ENCODE data around the gene HDAC1. TPM values are rescaled to one million over a fixed set of nuclear protein-coding genes. Genes with fewer than 3 reads are reported as not detected.

HDAC1 gene
- total and polyA plus RNA-seq, 7 donors, result 47.1 to 215 (median 68.0) TPM

DNA sequence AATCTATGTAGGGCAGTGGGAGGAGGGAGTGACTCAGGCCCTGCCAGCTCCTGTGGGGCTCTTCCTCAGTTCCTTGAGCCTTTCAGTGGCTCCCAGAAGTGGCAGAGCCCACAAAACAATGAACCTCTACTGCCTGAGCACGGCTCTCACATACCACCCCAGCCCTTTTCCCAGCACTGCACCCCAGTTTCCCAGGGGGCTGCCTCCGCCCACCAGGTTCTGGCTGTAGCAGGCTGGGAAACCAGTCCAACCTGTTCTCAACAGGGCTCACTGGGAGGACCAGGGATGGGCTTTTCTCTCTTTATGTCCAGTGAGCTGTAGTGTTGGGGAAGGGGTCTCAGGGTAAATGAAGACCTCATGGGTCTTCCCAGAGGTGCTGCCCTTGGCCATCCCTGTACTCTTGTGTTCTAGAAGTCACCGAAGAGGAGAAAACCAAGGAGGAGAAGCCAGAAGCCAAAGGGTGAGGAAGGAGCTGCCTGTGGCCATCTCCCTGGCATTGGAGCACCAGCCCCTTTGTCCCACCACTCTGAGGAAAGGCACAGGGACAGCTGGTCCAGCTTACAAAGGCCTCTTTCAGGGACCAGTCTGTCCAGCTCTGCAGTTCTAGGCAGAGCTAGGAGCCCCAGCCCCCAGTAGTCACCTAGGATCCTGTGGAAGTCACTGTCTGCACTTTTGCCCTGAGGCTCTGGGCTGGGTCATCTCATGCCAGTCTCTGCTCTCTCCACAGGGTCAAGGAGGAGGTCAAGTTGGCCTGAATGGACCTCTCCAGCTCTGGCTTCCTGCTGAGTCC is 40.6 kb downstream of the HDAC1 start:
- TF ChIP-seq EP300 (IDR thresholded peaks at IDR 0.05) (no peak), POLR2A (IDR thresholded peaks at IDR 0.05) (no peak), POLR2AphosphoS5 (IDR thresholded peaks at IDR 0.05) (no peak)
- TF ChIP-seq, protein P1, sequence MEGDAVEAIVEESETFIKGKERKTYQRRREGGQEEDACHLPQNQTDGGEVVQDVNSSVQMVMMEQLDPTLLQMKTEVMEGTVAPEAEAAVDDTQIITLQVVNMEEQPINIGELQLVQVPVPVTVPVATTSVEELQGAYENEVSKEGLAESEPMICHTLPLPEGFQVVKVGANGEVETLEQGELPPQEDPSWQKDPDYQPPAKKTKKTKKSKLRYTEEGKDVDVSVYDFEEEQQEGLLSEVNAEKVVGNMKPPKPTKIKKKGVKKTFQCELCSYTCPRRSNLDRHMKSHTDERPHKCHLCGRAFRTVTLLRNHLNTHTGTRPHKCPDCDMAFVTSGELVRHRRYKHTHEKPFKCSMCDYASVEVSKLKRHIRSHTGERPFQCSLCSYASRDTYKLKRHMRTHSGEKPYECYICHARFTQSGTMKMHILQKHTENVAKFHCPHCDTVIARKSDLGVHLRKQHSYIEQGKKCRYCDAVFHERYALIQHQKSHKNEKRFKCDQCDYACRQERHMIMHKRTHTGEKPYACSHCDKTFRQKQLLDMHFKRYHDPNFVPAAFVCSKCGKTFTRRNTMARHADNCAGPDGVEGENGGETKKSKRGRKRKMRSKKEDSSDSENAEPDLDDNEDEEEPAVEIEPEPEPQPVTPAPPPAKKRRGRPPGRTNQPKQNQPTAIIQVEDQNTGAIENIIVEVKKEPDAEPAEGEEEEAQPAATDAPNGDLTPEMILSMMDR (IDR thresholded peaks at IDR 0.05), result no peak
- Histone ChIP-seq H3K36me3 (peaks cover 9 to 57% (median 40%) of the 10 kb centered on the region in 4 donors), H3K27me3 (no peaks in the 10 kb centered on the region), H3K4me3 (no peak overlapping the region), H3K4me1 (peaks cover 0 to 25% (median 22%) of the 10 kb centered on the region in 4 donors), H3K27ac (no peak overlapping the region), H3K9me3 (no peaks in the 10 kb centered on the region)
- intact Hi-C loops (cut with DNase I), result no loop called here
- 34 to 74% methylated on average over 3 of the region's 3 CpGs for WGBS, 2 donors
- DNase-seq, result no peak

DNA sequence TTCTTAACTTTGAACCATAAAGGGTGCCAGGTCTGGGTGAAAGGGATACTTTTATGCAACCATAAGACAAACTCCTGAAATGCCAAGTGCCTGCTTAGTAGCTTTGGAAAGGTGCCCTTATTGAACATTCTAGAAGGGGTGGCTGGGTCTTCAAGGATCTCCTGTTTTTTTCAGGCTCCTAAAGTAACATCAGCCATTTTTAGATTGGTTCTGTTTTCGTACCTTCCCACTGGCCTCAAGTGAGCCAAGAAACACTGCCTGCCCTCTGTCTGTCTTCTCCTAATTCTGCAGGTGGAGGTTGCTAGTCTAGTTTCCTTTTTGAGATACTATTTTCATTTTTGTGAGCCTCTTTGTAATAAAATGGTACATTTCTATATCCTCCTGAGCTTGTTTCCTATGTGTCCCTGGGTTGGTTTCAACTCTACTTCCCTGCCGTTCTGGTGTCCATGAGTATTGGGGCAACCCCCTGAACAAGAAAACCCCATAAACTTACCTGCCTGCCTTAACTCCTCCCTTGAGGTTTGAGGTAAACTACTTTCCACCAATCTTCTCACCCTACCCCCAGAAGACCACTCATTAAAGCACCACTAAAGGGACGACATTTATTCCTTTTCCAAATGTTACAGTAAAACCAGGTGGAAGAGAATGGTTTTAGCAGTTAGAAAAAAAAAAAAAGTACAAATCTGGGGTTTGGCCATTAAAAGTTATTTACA is 41.5 kb downstream of the HDAC1 start:
- intact Hi-C loops (cut with DNase I), result no loop called here
- DNase-seq, result no peak
- H3K9me3 ChIP-seq, result no peaks in the 10 kb centered on the region
- H3K36me3 ChIP-seq, result peaks cover 6 to 47% (median 31%) of the 10 kb centered on the region in 4 donors
- WGBS, 2 donors, result 47 to 53% methylated on average over 3 of the region's 3 CpGs
- H3K27ac ChIP-seq, result no peak overlapping the region
- TF ChIP-seq POLR2A (IDR thresholded peaks at IDR 0.05) (no peak), EP300 (IDR thresholded peaks at IDR 0.05) (no peak), POLR2AphosphoS5 (IDR thresholded peaks at IDR 0.05) (no peak)
- TF ChIP-seq, protein P1 (IDR thresholded peaks at IDR 0.05), result no peak
- H3K4me1 ChIP-seq, result peaks cover 0 to 25% (median 22%) of the 10 kb centered on the region in 4 donors
- H3K27me3 ChIP-seq, result no peaks in the 10 kb centered on the region
- H3K4me3 ChIP-seq, result no peak overlapping the region

DNA sequence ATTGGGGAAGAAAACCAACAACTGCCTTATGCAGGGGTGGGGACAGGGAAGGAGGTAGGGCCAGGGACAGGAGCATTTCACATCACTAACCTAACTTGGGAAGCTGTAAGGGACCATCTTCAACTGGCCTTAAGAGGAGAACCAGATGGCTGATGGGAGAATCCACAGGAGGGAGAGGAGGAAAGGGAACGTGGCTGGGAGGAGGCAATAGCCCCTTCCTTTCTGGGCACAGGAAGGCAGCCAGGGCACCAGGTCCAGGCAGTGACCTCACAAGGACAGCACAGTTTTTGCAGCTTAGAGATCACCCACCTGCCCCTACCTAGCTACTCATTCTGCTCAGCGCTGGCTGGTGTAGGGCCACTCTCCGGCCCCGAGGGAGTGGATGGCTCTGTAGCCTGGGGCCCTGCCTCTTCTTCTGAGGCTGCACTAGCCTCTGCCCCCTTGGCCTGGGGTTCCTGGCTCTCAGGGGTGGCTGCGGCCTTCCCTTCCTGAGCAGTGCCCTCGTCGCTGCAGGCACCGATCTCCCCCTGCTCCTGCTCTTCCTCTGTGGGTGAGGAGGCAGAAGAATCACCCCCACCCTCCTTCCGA is 42.5 kb downstream of the HDAC1 start:
- WGBS, 2 donors, result 12 to 35% methylated on average over 9 of the region's 9 CpGs
- Histone ChIP-seq H3K4me1 (peaks cover 0 to 25% (median 22%) of the 10 kb centered on the region in 4 donors), H3K9me3 (no peaks in the 10 kb centered on the region), H3K4me3 (peak overlapping the region in 3 of 4 donors; percentile 54 to 73 (median 65)), H3K27ac (peak overlapping the region in 1 of 4 donors; percentile 60), H3K27me3 (no peaks in the 10 kb centered on the region), H3K36me3 (peaks cover 6 to 38% (median 23%) of the 10 kb centered on the region in 4 donors)
- TF ChIP-seq, protein P1 (IDR thresholded peaks at IDR 0.05), result no peak
- TF ChIP-seq POLR2AphosphoS5 (IDR thresholded peaks at IDR 0.05), result no peak
- TF ChIP-seq POLR2A (IDR thresholded peaks at IDR 0.05), result no peak
- no peak for TF ChIP-seq EP300 (IDR thresholded peaks at IDR 0.05)
- intact Hi-C loops (cut with DNase I), result loop anchor here (2.0 kb wide), 1 partner anchor 16 kb away; no protein-coding TSS in a partner anchor
- no peak for DNase-seq

DNA sequence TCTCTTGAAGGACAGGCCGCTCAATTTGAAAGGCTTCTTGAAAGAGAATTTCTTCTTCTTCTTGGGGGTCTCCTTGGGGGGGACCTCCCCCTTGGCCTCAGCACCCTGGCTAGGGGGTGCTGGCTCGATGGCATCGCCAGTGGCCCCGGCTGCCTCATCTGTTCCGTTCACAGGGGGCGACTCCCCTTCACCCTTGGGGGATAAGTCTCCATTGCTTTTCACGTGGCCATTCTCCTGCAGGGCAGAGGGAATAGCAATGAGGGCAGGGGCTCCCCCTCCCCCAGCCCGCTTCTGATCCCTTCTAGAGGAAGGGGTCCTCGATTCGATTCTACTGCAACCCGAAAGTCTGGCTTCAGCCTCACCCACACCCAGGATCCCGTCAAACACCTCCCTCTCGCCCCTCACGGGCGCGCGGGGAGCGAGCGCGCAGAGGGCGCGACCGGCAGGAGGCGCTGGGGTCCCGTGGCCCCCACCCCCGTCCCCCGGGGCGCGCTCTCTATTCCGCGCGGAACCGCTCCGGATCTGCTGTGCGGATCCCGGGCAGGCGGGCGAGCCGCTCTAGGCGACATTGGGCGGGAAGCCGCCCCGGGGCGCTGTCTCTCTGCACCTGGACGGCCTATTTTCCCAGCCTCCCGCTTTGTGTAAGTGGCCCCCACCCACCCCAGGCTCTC is 43.1 kb downstream of the HDAC1 start:
- intact Hi-C loops (cut with DNase I), result loop anchor here (2.0 to 5.0 kb wide), 2 partner anchors 16 to 57 kb away; partner anchors contain the start of gene BSDC1
- Histone ChIP-seq H3K27me3 (no peaks in the 10 kb centered on the region), H3K27ac (peak overlapping the region in 3 of 4 donors; percentile 49 to 65 (median 60)), H3K36me3 (peaks cover 6 to 31% (median 22%) of the 10 kb centered on the region in 4 donors), H3K4me1 (peaks cover 0 to 25% (median 22%) of the 10 kb centered on the region in 4 donors), H3K9me3 (no peaks in the 10 kb centered on the region), H3K4me3 (peak overlapping the region; percentile 38 to 73 (median 60))
- DNase-seq, result peak; percentile 77
- 1 to 2% methylated on average over 46 of the region's 46 CpGs for WGBS, 2 donors
- TF ChIP-seq, protein P1 (IDR thresholded peaks at IDR 0.05), result peak; percentile 48 to 73 (median 66)
- TF ChIP-seq POLR2AphosphoS5 (IDR thresholded peaks at IDR 0.05), result no peak
- TF ChIP-seq POLR2A (IDR thresholded peaks at IDR 0.05), result no peak

Measured in sigmoid colon (tissue), 7 donors.